ENCODE data around the gene CNOT4. TPM values are rescaled to one million over a fixed set of nuclear protein-coding genes. Genes with fewer than 3 reads are reported as not detected.

Gene CNOT4
- total and polyA plus RNA-seq, 2 of the 4 experiments (the other 2 are of a cell fraction) = 7.0 to 8.1 TPM

DNA sequence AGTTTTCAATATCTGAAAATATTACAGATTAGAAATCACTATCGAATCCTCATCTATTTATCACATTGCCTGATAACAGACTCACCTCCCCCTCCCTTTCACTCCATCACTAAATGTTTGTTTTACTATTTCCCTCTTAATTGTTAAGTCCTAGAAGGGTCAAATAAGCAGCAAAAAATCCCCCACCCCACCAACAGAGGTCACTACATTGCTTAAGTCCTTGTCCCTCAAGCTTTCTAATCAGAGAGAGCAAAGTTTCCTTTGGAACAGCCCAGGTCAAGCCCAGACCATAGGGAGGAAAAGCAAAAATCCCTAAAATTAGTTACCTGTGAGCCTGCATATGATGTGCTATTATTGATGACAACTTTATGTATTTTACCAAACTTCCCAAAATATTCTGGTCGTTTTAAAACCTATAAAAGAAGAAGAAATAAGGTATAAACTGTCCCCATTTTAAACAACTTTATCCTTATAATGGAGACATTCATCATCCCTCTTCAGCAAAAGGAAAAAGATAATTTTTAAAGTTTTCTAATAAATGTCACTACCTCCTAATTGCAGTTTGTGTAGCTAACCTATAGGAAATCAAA lies 95.0 kb downstream of the CNOT4 start:
- Histone ChIP-seq H3K9ac (ENCODE audit: low read depth, low read length) (no peak overlapping the region), H3K56ac (ENCODE audit: extremely low read depth, insufficient read depth, low read length) (no peak overlapping the region), H3K79me1 (ENCODE audit: low read depth in 1 of 2, low read length in 2 of 2) (peaks cover 11 to 12% of the 10 kb centered on the region in 2 experiments; a peak in 2 of 4 replicates), H2BK5ac (ENCODE audit: low read depth, low read length, poor library complexity, severe bottlenecking) (no peak overlapping the region), H3K9me3 (ENCODE audit: control insufficient read depth, insufficient read depth, low read length) (no peaks in the 10 kb centered on the region), H2BK120ac (ENCODE audit: low read depth, low read length) (no peak overlapping the region), H2AFZ (replicated peaks; ENCODE audit: low read length, poor library complexity) (no peak overlapping the region), H4K5ac (ENCODE audit: low read depth, low read length) (no peak overlapping the region), H3K4ac (ENCODE audit: low read depth, low read length) (no peak overlapping the region), H3K14ac (replicated peaks; ENCODE audit: low read depth, low read length) (no peak overlapping the region), H3K27ac (ENCODE audit: insufficient read depth, low read length) (no peak overlapping the region), H3K4me2 (ENCODE audit: low read depth, low read length) (no peak overlapping the region), H2AK9ac (replicated peaks; ENCODE audit: low read depth, low read length, poor library complexity) (no peak overlapping the region), H3K4me3 (ENCODE audit: insufficient read depth, low read depth, low read length) (no peak overlapping the region), H3K23ac (ENCODE audit: low read depth, low read length) (no peak overlapping the region), H2BK15ac (ENCODE audit: low read depth, low read length) (no peak overlapping the region), H2AK5ac (ENCODE audit: low read depth, low read length) (no peak overlapping the region), H3K27me3 (ENCODE audit: control insufficient read depth, insufficient read depth, low read length) (no peaks in the 10 kb centered on the region), H3K36me3 (ENCODE audit: control insufficient read depth, insufficient read depth, low read length) (peaks cover 2% of the 10 kb centered on the region; the same call in 1 of the 2 replicates), H3K18ac (ENCODE audit: low read depth, low read length) (no peak overlapping the region), H4K20me1 (ENCODE audit: insufficient read depth, low read length) (no peaks in the 10 kb centered on the region; the same call in 1 of the 2 replicates), H3K9me1 (ENCODE audit: insufficient read depth, low read length) (peaks cover 3% of the 10 kb centered on the region; the same call in 1 of the 2 replicates), H4K91ac (ENCODE audit: insufficient read depth, low read depth, low read length) (no peak overlapping the region), H4K8ac (ENCODE audit: low read depth in 2 of 2, low read length in 2 of 2) (no peak overlapping the region), H3K4me1 (ENCODE audit: control insufficient read depth, insufficient read depth, low read length) (no peaks in the 10 kb centered on the region), H2BK20ac (ENCODE audit: low read depth, low read length) (no peak overlapping the region)
- ATAC-seq (ENCODE audit: low read depth) = peak; percentile 77
- ChIA-PET POLR2A (ENCODE audit: unreplicated experiment) (no interaction called here), CTCF (interaction anchor here (1.0 to 1.4 kb wide), 2 partner anchors 9 to 20 kb away, joined by 3 read pairs; no protein-coding TSS in a partner anchor)
- in situ Hi-C loops (cut with MboI; ENCODE audit: low sequenced_read_pairs) = no loop called here
- no CpG with 5 or more reads among the region's 2 CpGs for WGBS, 2 experiments (ENCODE audit: extremely low coverage in 2 of 2, insufficient read length in 1 of 2)
- intact Hi-C loops (cut with micrococcal nuclease) = loop anchor here (2.0 kb wide), 1 partner anchor 94 kb away; no protein-coding TSS in a partner anchor
- BruUV-seq (replicated peaks) = no TSS peak
- TF ChIP-seq FOS (IDR thresholded peaks at IDR 0.05; ENCODE audit: low read depth, low read length) (no peak), BHLHE40 (IDR thresholded peaks at IDR 0.05; ENCODE audit: low read depth, low read length) (no peak), CHD1 (IDR thresholded peaks at IDR 0.05; ENCODE audit: low read depth, low read length) (no peak), MAZ (IDR thresholded peaks at IDR 0.05; ENCODE audit: borderline replicate concordance, low read depth, low read length) (no peak), SMC3 (IDR thresholded peaks at IDR 0.05; ENCODE audit: low read depth, low read length) (peak; percentile 33), CEBPB (IDR thresholded peaks at IDR 0.05; ENCODE audit: low read depth, low read length) (no peak), RAD21 (IDR thresholded peaks at IDR 0.05; ENCODE audit: low read length) (peak; percentile 36; the same call in 1 of the 2 replicates), POLR2A (IDR thresholded peaks at IDR 0.05; ENCODE audit: low read depth, low read length) (no peak), MAFK (IDR thresholded peaks at IDR 0.05; ENCODE audit: low read depth, low read length) (no peak)
- TF ChIP-seq, protein P1, sequence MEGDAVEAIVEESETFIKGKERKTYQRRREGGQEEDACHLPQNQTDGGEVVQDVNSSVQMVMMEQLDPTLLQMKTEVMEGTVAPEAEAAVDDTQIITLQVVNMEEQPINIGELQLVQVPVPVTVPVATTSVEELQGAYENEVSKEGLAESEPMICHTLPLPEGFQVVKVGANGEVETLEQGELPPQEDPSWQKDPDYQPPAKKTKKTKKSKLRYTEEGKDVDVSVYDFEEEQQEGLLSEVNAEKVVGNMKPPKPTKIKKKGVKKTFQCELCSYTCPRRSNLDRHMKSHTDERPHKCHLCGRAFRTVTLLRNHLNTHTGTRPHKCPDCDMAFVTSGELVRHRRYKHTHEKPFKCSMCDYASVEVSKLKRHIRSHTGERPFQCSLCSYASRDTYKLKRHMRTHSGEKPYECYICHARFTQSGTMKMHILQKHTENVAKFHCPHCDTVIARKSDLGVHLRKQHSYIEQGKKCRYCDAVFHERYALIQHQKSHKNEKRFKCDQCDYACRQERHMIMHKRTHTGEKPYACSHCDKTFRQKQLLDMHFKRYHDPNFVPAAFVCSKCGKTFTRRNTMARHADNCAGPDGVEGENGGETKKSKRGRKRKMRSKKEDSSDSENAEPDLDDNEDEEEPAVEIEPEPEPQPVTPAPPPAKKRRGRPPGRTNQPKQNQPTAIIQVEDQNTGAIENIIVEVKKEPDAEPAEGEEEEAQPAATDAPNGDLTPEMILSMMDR (conservative IDR thresholded peaks at IDR 0.05; ENCODE audit: low read depth, low read length) = peak; percentile 50
- DNase-seq = peak; percentile 64
- dilution Hi-C loops (cut with HindIII; ENCODE audit: low sequenced_read_pairs, unreplicated experiment) = no loop called here

Measured in IMR-90 (cell line).